Measurements from ENCODE around the gene NFX1.
"Not testable (repeated sequence)": the region's sequence is repeated elsewhere in the genome, so short reads cannot be mapped to it uniquely, and the experiment has no call there.

The NFX1 gene

DNA sequence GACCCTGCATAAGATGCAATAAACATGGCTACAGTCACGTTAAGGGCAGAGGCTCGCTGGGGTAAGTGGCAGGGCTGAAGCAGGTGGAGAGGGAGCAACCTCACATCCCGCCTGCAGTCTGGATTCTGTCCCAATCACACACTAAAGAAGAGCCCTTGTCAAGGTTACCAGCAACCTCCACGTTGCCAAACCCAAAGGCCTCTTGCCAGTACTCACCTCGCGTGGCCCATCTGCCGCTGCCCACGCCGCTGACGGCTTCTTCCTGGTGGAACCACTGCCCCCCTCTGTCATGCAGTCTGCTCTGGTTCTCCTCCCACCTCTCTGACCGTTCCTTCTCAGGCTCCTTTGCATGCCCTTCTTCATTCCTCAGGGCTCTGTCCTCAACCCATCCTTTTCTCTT lies 103.3 kb downstream of the NFX1 start:
- no peak for DNase-seq

DNA sequence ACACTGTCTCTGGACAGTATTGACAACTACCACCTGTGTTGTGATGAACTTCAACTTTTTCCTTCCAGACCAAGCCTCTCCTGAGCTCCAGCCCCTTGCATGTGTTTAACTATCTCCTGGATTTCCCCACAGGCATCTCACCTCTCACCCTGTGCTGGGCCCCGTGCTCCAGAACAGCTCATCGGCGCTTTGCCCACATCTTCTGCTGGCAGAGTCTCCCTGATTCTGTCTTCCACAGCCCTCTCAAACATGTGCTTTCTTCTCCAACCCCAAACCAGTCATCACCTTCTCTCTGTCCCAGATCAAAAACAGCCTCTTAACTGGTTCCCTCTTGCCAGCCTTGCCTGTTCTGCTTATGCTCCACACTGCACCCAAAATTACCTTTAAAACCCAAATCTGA lies 103.7 kb downstream of the NFX1 start:
- not testable (repeated sequence) for DNase-seq

DNA sequence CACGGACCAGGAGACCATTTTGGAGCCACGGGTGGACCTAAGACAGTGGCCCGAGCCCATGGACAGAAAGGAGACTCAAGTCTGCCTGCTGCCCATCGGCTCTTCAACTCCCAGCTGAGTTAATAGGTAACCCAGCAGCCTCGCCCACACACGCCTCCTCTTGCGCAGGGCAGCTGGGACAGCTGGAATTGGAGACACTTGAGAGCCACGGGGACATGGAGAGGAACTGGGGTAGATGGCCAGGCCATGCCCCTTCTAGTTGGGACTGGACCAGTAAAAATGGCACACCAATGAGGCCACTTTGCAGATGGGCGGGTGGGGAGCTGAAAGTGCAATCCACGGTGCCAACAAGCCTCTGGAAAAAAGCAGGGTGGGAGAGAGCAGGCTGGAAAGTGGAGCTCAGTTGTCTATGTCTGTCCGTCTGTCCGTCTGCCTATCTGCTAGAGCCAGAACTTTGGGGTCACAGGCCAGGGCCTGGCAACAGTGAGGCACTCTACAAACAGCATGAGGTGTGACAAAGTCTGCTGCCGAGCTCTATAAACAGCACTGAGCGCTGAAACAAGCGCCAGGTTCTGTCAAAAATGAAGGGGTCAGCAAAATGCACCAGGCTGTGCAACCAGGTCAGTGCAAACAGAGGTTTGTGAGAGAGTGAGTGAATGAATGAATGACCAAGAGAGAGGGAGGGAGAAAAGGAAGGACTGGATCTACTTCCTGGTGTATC lies 105.0 kb downstream of the NFX1 start:
- not testable (repeated sequence) for DNase-seq

DNA sequence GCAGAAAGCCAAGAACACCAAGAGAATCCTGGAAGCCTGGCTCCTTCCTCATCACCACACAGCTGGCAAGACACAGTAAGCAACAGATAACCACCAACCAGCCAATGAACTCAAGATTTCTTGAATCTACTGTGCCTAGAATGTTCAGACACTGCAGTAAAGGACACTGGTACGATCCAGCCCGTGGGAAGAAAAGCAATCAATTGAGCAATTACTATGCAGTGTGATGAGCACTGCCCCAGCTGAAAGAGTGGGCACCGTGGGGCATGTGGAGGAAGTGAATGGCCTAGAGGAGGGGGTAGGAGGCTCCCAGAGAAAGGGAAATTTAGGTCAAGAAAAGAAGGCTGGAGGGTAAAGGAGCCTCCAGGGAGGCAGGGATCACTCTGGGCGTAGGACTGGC lies 107.5 kb downstream of the NFX1 start:
- DNase-seq = not testable (repeated sequence)

GRCh38 chr9:33399047-33399446 lies 108.7 kb downstream of the NFX1 start:
- DNase-seq = not testable (repeated sequence)

DNA sequence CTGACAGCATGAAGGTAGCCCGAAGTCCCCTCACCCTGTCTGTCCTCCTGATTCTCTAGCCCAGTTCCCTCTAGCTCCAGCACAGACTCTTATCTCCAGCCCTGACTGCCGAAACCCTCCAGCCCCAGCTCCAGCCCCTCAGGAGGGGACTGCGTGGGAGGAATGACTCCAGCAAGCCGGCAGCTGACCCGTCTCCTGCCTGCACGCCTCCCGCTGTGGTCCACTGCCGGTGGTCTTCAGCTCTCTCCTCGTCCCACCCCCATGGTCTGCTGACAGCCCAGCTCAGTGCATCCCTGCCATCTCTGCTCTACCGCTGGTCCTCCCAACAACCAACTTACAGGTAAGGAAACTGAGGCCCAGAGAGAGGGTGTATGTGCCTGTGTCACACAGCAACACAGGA lies 111.5 kb downstream of the NFX1 start:
- not testable (repeated sequence) for DNase-seq

- DNase-seq = not testable (repeated sequence)
These were observed 112.1 kb downstream of the NFX1 start, which contains the start of gene AQP7 for GRCh38 chr9:33402371-33402770. Gene AQP7, minus strand, starts transcription at chr9:33402568. Its CDS starts 1,306 bp downstream, at chr9:33401262.

DNA sequence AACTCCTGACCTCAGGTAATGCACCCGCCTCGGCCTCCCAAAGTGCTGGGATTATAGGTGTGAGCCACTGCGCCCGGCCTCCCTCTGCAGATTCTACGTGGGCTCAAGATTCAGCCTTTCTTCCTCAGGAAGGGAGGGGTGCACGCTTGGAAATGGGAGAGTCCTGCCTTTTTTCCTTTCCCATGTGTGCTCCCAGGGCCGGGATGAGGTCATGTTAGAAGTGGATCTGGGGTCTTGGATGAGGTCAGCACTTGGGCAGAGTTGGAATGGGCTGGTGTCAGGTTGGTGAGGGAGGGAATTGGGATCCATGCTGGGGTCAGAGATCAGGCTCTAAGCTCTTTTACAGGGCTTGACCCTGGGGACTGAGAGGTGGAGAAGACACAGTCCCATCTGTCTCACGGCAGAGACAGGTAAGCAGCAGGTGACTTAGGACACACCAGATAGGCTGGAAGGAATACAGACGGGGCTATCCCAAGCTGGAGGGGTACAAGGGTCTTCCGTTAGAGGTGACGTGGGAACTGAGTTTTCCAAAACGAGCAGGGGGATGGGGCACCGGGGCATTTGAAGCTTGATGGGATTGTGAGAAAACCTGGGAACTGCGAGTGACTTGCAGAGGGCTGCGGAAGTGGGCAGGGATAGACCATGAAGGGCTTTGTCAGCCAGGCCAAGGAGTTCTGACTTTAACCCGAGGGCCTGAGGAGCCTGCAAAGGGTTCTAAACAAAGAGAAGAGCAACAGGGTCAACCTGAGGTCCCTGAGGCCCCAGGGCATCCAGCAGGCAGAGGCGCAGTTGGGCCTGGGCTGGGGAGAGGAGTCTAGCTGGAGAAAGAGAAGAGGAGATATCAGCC lies 113.8 kb downstream of the NFX1 start:
- no peak for DNase-seq

DNA sequence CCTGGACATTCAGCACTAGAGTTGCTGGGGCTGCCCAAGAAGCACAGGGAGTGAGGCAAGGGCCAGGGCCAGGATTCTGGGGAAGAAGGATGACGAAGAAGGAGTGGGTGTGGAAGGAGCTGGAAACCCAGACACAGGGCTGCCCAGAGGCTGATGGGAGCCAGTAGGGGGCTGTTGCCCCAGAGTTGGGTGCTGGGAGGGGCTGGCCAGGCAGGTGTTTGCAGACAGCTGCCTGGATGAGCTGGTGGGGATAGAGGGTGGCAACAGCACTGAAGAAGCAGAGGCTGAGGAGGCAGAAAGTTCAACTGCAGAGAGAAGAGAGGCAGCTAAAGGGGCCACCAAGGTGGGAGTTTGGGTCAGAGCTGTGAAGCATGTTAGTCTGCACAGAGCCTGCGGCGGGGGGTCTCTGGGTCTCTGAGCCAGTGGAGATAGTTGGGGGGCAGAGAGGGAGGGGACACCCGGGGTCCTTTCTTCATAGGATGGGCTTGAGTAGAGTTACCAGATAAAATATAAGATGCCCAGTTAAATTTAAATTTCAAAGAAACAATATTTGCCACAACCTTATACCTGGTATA lies 114.6 kb downstream of the NFX1 start:
- no peak for DNase-seq

GRCh38 chr9:33407061-33407460 lies 116.7 kb downstream of the NFX1 start:
- DNase-seq = no peak

DNA sequence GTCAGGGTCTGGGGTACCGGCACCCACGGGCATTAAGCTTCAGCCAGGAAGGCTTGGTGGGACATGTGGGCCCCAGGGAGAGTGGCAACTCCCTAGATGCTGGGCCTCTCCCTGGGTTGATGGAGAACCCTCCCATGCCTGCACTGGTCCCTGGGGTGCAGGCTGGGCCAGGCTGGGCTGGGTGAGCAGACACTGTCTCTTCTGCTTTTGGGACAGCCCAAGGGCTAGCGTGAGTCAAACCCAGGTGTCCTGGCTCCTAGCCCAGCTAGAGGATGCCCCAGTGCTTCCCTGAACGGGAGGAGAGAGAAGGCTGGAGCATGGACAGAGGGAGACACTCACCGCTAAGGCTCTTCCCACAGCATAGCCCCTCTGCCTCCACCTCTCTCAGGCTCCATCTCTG lies 117.8 kb downstream of the NFX1 start:
- DNase-seq = no peak

- no peak for DNase-seq
These were observed 124.0 kb downstream of the NFX1 start for GRCh38 chr9:33414268-33414667.

GRCh38 chr9:33414889-33415500 lies 124.7 kb downstream of the NFX1 start:
- no peak for DNase-seq

DNA sequence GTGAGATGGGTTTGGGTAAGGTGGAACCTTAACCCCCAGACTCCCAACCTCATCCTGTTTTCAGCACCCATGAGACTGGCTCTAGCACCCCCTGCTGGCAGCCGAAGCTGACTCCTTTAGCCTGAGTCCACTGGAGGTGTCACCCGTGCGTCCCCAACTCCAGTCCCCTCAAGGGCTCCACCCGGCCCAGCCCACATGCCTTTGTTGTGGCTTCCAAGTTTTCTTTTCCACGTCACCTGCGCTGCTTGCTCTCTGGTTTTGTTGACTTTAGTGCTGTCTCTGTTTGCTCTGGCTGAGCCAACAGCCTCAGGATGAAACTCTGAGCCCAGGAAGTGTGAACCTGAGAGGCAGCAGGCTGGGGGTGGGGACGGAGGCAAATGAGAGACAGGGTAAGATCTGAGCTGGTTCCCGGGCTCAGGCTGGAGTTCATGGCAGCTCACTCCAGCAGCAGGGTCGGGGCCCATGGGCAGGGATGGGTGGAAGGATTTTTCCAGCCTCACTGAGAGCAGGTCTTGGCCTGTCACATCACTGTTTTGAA lies 125.3 kb downstream of the NFX1 start:
- DNase-seq = peak; percentile 64

- no peak for DNase-seq
These were observed 126.7 kb downstream of the NFX1 start for GRCh38 chr9:33416996-33417395.

DNA sequence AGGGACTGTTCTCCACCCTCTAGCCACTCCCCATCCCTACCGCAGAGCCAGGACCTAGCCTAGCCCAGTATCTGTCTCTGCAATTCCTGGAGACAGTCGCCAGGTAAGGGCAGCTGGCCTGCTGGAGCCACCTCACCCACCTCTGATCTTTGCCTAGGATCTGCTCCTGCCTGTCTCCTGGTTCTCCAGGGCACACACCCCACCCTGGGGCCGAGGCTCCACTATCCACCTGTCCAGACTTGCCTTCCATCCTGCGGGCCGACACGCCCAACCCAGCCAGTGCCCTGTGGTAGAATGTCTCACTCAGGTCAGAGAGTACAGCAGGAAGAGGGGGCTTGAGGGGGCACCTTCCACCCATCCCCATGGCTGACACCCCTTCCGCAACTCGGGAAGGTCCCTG lies 127.8 kb downstream of the NFX1 start:
- no peak for DNase-seq

GRCh38 chr9:33419708-33420303 lies 129.5 kb downstream of the NFX1 start:
- no peak for DNase-seq

All from femur (tissue), 1 donor.